ENCODE data around the gene COMMD1. TPM values are rescaled to one million over a fixed set of nuclear protein-coding genes. Genes with fewer than 3 reads are reported as not detected.

The COMMD1 gene
- total RNA-seq, 2 donors from 2014 or later = 54.5 to 66.0 TPM

- H3K4me1 ChIP-seq = peaks cover 0 to 16% of the 10 kb centered on the region in 2 donors
Measured at GRCh38 chr2:61966087-61966727, 60.7 kb downstream of the COMMD1 start.

GRCh38 chr2:61967262-61967661, 61.8 kb downstream of the COMMD1 start:
- no peak overlapping the region for H3K4me3 ChIP-seq
- H3K27ac ChIP-seq = peak overlapping the region in 1 of 2 donors; percentile 51
- no peaks in the 10 kb centered on the region for H3K27me3 ChIP-seq
- no peaks in the 10 kb centered on the region for H3K9me3 ChIP-seq
- H3K4me1 ChIP-seq = peaks cover 0 to 16% of the 10 kb centered on the region in 2 donors
- H3K36me3 ChIP-seq = no peaks in the 10 kb centered on the region
- DNase-seq (ENCODE audit: low spot score) = no peak
- TF ChIP-seq CTCF (IDR thresholded peaks at IDR 0.05) = no peak

More at GRCh38 chr2:61966087-61966727, 60.7 kb downstream of the COMMD1 start:
- Histone ChIP-seq H3K27me3 (no peaks in the 10 kb centered on the region), H3K27ac (peak overlapping the region in 1 of 2 donors; percentile 51), H3K36me3 (no peaks in the 10 kb centered on the region), H3K4me3 (no peak overlapping the region), H3K9me3 (no peaks in the 10 kb centered on the region)
- no peak for DNase-seq (ENCODE audit: low spot score)
- TF ChIP-seq CTCF (IDR thresholded peaks at IDR 0.05) = peak in 1 of 2 donors; percentile 23

GRCh38 chr2:61969376-61969775, 63.9 kb downstream of the COMMD1 start:
- no peaks in the 10 kb centered on the region for H3K27me3 ChIP-seq
- DNase-seq (ENCODE audit: low spot score) = no peak
- H3K36me3 ChIP-seq = no peaks in the 10 kb centered on the region
- peak overlapping the region in 1 of 2 donors; percentile 72 for H3K27ac ChIP-seq
- H3K9me3 ChIP-seq = no peaks in the 10 kb centered on the region
- TF ChIP-seq CTCF (IDR thresholded peaks at IDR 0.05) = no peak
- H3K4me3 ChIP-seq = no peak overlapping the region
- peaks cover 0 to 16% of the 10 kb centered on the region in 2 donors for H3K4me1 ChIP-seq

- peak overlapping the region in 1 of 2 donors; percentile 72 for H3K27ac ChIP-seq
- TF ChIP-seq CTCF (IDR thresholded peaks at IDR 0.05) = peak in 1 of 2 donors; percentile 40
- H3K36me3 ChIP-seq = no peaks in the 10 kb centered on the region
- peak overlapping the region in 1 of 2 donors; percentile 32 for H3K4me3 ChIP-seq
- H3K9me3 ChIP-seq = no peaks in the 10 kb centered on the region
- no peaks in the 10 kb centered on the region for H3K27me3 ChIP-seq
- peaks cover 0 to 16% of the 10 kb centered on the region in 2 donors for H3K4me1 ChIP-seq
- DNase-seq (ENCODE audit: low spot score) = no peak
Measured at GRCh38 chr2:61970807-61971556, 65.5 kb downstream of the COMMD1 start.

- Histone ChIP-seq H3K36me3 (no peaks in the 10 kb centered on the region), H3K9me3 (peaks cover 0 to 18% of the 10 kb centered on the region in 2 donors), H3K4me3 (no peak overlapping the region), H3K27me3 (no peaks in the 10 kb centered on the region), H3K27ac (peak overlapping the region; percentile 4 to 62), H3K4me1 (peaks cover 0 to 11% of the 10 kb centered on the region in 2 donors)
- no peak for DNase-seq (ENCODE audit: low spot score)
- TF ChIP-seq CTCF (IDR thresholded peaks at IDR 0.05) = no peak
Measured at GRCh38 chr2:61978522-61978921, 73.0 kb downstream of the COMMD1 start.
